A549 treated with CpdA at 1 μM for 4 hours (cell line): Measurements from ENCODE around the gene SLC25A31. TPM values are rescaled to one million over a fixed set of nuclear protein-coding genes. Genes with fewer than 3 reads are reported as not detected.

ENCODE experiments used
- total RNA-seq: library from RNA; stranded (reverse); fragments of 200-300 nt; extraction: Qiagen RNA extraction; gene quantifications from 5 replicates; pipeline ENCODE4 v1.2.3, GENCODE V29; 2022; ENCODE audit warnings: low read depth

The SLC25A31 gene
- total RNA-seq: not detected in 5 replicates

DNA sequence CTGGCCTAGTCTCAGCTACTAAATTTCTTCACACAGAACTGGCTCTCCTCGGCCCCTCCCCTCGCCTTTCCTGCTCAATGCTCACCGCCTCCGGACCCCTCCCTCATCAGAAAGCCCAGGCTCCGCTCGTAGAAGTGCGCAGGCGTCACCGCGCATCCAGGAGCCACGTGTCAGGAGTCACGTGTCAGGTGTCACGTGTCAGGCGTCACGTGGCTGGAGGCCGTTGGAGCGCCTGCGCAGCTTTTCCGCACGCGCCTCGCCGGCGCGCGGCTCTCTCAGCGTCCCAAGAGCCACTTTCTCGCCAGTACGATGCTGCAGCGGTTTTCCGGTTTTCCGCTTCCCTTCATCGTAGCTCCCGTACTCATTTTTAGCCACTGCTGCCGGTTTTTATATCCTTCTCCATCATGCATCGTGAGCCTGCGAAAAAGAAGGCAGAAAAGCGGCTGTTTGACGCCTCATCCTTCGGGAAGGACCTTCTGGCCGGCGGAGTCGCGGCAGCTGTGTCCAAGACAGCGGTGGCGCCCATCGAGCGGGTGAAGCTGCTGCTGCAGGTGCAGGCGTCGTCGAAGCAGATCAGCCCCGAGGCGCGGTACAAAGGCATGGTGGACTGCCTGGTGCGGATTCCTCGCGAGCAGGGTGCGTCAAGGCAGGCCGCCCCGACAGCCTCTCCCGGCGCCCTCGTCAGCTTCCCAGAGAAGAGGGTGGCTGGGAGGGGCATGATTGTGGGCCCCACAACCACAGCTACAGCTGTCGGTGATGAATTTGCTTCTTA is at the start of gene SLC25A31:
SLC25A31 (plus strand) TSS at position 259 of the 772 bp plus-strand sequence; CDS start at position 405, 146 bp downstream.

DNA sequence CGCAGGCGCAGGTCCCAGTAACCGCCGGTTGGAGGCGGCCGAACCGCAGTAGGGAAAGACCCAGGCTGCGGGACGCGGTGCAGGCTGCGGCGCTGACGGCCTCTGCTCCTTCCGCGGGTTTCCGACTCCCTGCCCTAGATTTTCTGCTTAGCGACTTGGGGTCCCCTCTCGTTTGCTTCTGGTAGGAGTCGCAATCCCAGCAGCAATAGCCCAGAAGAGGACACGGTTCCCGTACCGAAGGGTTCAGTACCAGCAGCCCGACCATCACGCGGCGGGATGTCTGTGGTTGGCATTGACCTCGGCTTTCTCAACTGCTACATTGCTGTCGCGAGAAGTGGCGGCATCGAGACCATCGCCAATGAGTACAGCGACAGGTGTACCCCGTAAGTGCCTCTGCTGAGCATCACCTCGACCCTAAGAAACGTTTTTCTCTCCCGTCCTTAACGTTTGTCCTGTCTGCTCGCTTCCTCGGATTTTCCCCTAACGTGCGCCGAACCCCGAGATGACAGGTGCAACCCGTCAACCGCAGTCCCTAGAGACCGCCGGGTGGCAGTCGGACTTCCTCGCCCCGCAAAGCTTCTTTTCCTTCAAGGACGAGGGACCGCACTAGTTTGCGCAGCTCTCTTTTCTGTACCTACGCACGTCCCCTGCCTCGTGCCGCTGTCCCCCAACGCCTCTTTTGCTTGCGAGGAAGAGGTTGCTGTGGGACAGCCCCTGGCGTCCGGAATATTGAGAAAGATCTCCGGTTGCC is 52.2 kb downstream of the SLC25A31 start, which contains the start of gene HSPA4L:
HSPA4L (plus strand) TSS at position 48 of the 751 bp plus-strand sequence; CDS start at position 277, 229 bp downstream.

Other genes starting within 250 kb of the SLC25A31 start
- gene INTU, start 97.4 kb upstream of the SLC25A31 start, total RNA-seq: 0.68 to 1.5 TPM (median 1.4 TPM) in 5 replicates
- gene HSPA4L, start 51.9 kb downstream of the SLC25A31 start, total RNA-seq: 9.6 to 10.8 TPM (median 10.0 TPM) in 5 replicates
- 16.2 to 19.9 TPM (median 17.3 TPM) in 5 replicates for gene PLK4, start 150.5 kb downstream of the SLC25A31 start, total RNA-seq
- 12.4 to 15.4 TPM (median 14.0 TPM) in 5 replicates for gene MFSD8, start 234.8 kb downstream of the SLC25A31 start, total RNA-seq
- gene ABHD18, start 235.0 kb downstream of the SLC25A31 start, total RNA-seq: 2.8 to 5.4 TPM (median 3.7 TPM) in 5 replicates